ENCODE measurements around the gene RSPO3.
A peak's percentile ranks its signal among the peaks of the same experiment; 100 is the strongest.

Gene RSPO3

DNA sequence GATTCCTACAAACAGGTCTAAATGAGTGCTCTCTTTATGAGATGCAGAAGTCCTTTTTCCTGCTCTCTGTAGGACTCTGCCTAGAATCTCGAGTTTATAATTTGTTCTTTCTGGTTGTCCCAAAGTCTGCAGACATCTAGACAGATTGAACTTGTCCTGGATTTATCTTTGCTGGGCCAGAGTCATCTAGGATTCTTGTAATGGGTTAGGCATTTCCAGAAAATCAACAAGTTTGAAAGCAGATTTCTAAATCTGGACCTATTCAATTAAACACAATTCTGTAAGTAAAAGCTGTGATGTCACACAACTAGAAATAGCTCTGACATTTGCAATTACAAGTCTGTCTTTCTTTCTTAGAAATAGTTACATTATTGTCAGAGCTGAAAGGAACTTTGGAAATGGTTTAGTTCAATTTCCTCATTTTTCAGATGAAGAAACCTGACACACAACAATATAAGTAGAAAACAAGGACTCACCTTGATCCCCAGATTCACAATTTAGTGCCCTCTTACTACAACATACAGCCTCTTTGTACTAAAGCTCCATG is 4.2 kb upstream of the RSPO3 start:
- no peak for DNase-seq (ENCODE audit: low spot score)

DNA sequence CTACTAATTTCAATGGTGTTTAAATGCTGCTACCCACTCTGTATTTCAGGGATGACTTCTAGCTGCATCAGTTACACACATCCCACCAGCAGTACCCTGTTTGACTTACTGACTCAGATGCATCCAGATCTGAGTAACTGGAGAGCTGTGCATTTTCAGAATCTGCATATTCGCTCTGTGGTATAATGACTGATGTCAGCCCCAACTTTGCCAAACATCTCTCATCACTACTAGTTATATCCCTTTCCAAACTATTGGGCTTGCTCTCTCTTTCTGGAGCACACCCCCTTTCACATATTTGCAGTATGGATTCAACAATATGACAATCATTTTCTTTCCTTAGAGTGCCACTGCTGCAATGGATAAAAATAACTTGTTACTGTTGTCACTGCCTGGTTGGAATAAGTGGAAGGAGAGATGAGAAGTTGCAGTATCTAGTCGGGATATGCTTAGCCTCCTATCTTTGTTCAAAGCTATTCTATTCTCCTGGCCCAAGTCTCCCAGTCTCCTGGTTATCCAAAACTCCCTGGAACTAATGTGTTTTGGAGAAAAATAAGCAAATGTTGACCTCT is 3.3 kb upstream of the RSPO3 start:
- DNase-seq (ENCODE audit: low spot score) = no peak

DNA sequence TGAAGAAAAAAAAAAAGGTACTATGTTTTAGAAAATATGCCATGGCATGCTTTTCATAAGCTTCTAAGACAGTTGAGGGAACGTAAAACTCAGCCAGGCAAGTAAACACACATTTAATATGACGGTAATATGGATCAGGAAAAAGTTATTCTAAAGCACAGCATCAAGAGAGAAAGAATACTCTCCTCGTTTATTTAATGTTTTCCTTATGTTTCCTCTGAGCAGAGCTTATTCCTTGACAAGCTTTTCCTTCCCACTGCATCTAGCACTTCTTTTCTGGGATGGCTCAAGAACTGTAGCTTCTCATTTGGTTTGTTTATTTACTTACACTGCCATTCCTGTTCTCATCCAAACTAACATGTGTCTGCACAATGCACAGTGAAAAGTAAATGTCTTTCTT is 2.7 kb upstream of the RSPO3 start:
- DNase-seq (ENCODE audit: low spot score) = no peak

DNA sequence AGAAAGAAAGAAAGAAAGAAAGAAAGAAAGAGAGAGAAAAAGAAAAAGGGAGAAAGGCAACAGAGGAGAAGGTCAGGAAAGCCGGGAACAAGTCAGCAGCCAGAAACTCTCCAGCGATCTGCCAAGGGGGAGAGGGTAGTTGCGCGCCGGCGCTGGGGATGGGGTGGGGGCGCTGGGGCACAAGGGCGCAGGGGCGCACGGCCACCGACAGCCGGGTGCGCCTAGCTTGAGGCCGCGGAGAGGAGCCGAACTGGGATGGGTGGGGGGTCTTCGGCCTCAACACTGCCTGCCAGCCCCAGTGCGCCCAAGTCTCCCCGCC is 533 bp upstream of the RSPO3 start:
- DNase-seq (ENCODE audit: low spot score) = no peak

DNA sequence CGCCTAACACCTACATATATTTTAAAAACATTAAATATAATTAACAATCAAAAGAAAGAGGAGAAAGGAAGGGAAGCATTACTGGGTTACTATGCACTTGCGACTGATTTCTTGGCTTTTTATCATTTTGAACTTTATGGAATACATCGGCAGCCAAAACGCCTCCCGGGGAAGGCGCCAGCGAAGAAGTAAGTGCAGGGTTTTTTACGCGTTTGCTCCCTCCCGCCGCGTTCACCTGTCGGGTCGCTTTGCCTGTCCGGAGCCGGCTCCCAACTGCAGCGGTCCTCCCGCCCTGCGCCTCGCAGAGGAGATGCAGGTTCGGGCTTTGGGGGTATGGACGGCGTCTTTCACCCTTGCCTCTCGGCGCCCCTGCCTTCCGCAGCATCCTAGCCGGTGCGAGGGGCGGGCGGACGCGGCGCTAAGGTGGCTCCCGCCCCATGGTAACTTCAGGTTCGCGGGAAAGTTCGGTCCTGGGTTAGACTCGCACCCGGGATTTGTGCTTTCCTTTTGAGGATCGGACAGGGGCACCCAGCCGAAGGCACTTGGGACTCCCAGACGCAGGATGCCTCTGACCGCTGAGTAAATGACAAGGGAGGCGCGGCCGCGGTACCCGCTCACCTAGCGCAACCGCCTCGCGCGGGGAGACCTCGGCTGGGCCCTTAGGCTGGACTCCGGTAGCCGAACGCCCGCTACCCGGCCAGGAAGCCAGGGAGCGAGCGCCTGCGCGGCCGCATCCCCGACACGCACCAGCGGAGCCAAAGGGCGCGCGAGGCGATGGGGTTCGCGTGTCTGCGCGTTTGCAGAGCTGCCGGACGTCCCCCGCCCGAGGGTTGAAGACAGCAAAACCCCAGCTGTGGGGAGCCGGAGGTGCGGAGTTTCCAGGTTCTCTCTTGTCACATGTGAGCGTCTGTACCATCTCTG is 891 bp downstream of the RSPO3 start:
- DNase-seq (ENCODE audit: low spot score) = no peak

DNA sequence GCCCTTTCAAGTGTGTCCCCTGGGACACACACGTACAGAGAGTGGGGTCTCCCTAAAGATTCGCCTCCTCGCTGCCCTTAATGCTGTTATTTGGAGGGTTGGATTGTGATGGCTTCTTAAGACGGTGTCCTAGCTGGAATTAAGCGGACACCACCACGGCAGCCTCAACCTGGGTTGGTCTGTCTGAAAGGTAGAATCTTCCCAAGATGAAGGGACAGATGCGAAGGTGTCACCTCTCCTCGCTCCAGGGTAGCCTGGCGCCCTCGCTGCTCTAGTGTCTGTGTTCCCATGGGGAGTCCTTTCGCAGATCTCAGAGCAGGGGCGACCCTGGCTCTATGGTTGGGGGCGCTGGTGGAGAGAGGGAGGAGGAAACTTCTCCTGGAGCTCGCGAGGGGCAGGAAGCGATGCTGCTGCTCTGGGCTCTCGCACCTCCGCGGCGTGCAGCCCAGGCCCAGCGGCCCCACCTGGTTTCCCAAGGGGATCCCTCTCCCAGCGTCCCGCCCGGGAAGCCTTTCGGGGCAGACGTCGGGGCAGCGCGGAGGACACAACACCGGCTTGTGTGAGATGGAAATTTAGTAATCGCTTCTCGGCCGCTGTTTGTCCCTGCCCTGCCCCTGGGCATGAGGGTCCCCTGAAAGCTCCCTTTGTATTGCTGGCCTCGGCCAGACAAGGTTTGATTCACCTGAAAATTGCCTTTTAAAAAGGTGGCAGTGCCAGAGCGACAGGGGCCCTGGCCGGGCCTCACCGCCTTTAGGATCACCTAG is 1.7 kb downstream of the RSPO3 start:
- DNase-seq (ENCODE audit: low spot score) = no peak

DNA sequence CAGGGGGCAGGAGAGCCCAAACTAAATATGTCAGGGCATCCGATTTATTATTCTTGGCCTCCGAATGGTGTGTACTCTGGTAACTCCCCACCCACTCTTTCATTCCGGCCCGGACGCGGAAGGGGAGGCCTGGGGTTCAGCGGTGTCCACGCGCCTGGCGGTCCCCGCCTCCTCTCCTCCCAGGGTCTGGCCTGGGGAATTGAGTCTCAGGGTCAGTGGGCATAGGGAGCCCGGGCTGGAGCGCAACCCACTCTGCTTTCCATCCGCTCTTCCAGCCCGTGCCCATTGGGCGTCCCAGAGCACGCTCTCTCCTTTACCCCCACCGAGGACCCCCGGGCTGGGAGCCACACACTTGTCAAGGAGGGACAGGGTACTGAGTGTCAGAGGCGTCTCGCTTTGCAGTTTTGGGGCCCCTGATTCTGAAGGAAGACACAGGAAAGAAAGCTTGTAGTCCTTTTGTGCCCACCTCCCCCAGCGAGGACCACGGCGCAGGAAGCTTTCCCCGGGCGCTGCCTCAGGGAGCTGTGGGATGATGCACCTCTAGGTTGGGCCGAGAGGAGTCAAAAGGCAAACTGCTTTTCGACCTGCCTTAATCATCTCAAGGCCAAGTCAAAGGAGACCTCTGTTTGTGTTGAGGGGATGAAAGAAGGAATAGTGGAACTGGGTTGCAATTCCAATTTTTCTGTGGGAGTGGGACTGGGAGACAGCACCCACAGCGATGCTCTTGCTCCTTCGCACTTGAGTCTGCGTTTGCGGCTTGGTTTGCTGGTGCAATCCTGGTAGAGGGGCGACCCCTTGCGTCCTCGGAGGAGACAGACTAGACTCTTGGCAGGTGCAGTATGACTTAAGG is 2.5 kb downstream of the RSPO3 start:
- peak; percentile 68 for DNase-seq (ENCODE audit: low spot score)

DNA sequence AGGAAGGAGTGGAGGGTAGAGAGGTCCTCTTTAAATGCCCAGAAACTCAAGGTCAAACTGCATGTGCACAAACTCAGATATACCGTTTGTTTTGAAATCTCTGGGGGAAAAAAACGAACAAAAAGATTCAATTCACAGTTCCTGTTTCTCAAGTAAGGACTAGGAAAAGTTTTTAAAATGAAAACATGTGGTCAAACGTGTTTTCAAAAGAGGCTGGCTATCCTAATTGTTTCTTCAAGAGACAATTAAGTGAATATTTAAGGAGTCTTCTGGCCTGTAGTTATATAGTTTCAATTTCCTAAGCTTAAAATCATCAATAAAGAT is 3.1 kb downstream of the RSPO3 start:
- DNase-seq (ENCODE audit: low spot score) = no peak

DNA sequence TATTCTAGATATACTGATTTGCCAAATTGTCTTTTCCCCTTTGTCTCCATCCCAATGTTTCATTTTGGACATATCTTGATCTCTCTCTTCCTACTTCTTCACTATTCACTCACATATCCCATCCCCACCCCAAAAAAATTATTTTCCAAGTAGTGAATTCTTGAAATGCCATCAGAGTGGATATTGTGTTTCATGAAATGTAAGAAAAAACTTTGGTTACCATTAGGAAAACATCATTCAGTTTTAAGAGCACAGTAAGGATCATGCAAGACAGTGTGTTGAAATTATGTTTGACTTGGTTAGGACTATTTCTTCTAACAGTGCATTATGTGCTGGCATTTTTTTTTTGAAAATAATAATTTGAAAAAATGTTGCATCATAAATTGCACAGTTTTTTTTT is 5.7 kb downstream of the RSPO3 start:
- no peak for DNase-seq (ENCODE audit: low spot score)

DNA sequence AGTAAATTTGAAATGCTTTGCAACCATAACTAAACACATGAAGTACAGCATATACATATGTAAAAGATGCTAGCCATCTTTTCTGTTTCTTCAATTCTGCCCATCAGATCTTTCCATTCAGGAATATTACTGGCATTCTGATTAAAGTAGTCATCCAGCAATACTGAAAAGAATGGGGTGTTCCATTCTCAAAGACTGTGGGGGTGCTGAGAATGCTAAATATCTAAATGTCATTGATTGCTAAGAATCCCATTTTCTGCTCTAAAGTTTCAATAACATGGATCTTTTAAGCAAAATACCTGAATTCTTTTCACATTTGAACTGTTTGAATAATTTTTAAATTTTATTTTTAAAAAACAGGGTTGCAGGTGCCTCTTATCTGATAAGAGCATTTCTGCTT is 6.2 kb downstream of the RSPO3 start:
- DNase-seq (ENCODE audit: low spot score) = no peak

DNA sequence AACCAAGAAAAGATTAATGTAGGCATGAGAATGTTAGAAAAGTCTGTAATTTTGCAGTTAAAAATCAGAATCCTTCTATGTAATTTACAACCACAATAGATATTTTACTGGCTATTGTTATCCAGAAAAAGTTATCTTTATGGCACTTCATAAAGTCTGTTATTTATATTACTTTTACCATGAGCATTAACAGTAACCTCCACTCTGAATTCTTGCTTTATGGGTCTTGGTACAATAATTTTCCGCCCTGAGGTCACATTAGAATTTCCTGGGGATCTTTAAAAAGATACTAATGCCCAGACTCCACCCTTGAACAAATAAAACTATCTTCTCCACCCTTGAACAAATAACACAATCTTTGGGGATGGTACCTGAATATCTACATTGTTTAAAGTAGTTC is 9.6 kb downstream of the RSPO3 start:
- DNase-seq (ENCODE audit: low spot score) = no peak

DNA sequence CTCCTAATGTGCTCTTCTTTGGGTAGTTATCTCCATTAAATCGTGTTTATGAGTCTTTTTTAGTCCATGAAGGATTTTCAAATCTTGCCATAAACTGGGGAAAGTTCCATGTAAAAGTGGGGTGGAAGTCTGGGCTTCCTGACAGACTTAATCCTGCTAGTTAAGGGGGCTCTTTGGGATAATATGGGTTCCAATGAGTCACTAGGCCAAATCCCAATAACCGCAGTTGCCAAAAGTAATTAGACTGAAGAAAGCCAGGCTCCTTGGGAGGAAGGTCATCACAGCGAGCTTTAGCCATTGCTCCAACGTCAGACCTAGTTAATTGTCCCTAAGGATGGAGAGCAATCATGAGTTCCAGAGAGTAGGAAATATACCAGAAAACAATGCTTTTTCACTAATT is 10.8 kb downstream of the RSPO3 start:
- DNase-seq (ENCODE audit: low spot score) = no peak

DNA sequence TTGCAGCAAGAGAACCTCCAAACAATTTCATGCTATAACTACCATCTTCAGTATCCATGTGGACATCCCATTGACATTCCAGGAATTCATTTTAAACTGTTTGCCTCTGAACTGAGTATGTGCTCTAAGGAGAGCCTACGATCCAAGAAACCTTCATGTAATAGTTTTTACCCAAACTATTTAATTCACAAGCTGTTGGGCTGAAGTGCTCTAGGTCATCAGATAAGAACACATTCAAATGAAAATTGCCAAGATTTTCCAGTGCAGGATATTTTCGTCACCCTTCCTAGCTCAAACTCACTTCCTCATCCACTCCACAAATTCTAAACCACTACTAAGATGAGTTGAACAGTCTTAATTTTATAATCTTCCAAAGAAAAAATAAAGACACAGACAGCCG is 12.8 kb downstream of the RSPO3 start:
- DNase-seq (ENCODE audit: low spot score) = no peak

DNA sequence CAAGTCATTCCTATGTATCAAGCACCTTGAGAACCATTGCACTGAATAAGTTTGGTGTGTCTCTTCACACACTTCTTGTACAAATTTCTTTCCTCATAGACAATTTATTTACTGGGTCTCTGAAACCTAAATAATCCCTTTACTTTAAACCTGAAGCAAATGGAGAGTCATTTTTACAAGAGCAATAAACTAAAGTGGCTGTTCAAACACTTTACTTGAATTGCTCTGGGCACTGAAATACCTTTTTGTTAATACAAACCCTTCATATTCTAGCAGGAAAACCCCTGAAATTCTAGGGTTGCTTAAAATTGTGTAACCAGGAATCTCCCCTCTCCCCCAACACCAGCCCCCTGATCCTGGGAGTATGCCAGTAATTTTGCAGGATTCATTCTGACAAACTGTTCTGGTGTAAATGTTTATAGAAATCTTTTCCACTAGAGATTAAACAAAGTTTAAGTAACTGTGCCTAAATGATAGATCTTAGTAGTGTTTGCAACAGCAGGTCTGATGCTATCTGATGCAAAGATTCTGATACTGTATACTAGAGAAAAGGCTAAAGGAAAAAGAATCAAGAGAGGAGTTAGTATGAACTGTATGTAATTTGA is 13.4 kb downstream of the RSPO3 start:
- no peak for DNase-seq (ENCODE audit: low spot score)

DNA sequence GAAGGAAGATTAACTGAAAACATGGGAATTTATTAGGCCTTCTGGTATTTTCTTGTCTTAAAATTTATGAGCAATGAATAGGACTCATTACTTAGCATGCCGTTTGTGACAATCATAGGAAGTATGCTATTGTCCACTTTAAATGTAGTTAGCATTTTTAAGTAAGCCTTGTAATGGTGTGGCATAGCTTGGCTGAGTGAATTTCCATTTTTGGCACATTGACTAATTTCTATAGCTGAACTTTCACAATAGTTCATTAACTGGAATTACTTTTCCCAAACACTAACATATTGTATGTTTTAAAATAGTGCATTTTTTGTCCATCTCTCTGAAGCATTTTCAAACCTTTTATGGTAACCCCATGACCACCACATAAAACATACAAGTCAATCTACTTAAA is 15.7 kb downstream of the RSPO3 start:
- no peak for DNase-seq (ENCODE audit: low spot score)

DNA sequence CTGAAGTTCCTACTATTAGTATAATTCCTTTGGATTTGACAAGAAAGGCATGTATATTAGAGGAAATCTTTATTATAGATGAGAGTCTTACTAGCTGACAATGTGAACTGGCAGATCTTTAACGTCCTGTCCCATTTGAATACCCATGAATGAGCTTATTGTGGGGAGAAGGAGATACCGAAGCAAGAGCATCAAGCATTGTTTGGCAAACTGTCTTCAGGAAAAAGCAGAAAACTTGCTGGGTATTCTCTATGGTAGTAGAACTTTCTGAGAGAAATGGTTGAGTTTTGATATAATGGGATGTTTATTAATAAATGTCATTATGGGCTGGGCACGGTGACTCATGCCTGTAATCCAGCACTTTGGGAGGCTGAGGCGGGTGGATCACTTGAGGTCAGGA is 18.3 kb downstream of the RSPO3 start:
- no peak for DNase-seq (ENCODE audit: low spot score)

DNA sequence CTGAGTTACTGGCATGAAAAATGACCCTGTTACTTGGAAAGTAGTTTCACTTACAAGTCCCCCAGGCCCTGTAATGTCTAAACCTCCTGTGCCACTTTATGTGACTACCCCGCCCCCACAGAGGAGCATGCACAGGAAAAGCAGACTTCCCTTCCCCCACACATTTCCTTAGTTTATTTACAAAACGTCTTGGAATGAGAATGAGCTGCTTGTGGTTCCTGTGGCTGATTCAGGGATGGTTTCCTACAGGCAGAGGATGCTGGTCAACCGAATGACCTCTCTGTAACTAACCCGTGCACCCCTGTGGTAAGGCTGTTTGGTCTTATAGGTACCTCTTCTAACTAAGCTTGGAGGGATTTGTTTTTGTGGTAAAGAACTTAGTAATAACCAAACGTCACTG is 28.5 kb downstream of the RSPO3 start:
- no peak for DNase-seq (ENCODE audit: low spot score)

DNA sequence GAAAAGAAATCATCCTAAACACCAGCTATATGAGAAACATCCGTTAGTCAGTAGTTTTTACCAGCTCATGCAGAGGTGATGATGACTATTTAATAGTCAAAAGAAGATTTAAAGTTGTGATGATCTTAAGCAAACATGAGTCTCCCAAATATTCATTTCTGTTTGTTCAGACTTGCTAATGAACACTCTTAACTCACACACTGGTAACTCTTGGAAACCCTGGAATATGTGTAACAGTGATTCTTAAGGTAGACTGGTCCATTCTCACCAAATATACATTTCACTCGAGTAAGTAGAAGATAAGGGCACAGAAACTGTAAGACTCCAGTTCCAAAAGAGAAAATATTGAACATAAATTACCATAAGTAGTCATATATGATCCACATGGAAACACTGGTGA is 29.1 kb downstream of the RSPO3 start:
- DNase-seq (ENCODE audit: low spot score) = no peak

DNA sequence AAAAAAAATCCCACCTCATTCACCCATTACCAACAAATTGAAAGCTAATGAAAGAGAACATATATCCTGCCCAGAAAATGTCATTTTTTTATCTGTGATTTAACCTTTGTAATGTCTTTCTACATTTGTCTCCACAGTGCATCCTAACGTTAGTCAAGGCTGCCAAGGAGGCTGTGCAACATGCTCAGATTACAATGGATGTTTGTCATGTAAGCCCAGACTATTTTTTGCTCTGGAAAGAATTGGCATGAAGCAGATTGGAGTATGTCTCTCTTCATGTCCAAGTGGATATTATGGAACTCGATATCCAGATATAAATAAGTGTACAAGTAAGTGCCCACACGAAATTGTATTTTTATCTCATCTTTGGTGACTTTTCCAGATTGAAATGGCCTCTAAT is 30.0 kb downstream of the RSPO3 start:
- DNase-seq (ENCODE audit: low spot score) = no peak

DNA sequence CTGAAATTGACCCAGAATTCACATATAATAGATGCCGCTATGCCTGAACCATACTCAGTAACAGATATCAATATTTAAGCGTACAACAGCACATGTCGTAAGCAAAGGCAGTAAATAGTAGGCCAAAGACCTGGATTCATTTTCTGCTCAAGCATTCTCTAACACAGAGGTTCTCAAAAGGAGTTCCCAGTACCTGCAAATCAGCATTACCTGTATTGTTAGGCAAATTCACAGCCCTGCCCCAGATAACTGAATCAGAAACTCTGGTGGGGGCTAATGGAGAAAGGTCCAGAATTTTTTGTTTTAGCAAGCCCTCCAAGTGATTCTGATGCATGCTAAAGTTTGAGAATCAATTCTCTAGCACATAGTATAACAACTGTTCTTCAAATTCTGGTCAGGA is 36.0 kb downstream of the RSPO3 start:
- DNase-seq (ENCODE audit: low spot score) = no peak

DNA sequence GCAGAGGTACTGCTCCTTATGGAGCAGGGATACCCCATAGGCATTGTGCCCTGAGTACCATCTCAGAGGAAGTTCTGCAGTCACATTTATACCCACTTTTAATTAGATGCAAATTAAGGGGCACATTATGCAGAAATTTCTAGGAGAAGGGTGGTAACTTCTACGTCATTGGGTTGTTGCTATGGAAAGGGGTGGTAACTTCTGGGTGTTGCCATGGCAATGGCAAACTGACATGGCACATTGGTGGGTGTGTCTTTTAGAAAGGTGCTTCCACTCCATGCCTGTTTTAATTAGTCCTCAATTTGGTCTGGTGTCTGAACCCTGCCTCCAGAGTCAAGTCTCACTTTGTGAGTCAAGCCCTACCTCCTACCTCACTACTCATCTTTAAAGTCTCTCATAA is 42.0 kb downstream of the RSPO3 start:
- no peak for DNase-seq (ENCODE audit: low spot score)

DNA sequence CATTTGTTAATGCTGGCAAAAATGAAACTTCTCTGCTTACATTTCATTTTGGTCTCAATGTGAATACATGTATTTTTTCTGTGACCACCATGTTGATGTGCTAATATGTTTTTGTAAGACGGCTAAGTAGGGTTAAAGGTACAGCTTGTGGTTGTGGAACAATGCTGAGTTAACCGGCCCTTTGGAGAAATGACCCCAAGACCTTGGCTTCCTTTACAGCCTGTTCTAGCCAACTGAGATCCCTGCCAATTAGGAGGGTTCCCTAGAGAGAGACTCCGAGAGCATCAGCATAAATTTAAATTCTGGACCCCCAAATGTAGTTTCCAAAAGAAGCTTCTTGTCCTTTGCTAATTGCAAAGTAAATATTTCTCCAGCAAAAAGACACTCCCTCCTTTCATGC is 44.4 kb downstream of the RSPO3 start:
- DNase-seq (ENCODE audit: low spot score) = no peak
